ENCODE results near the gene KRT10. TPM values are rescaled to one million over a fixed set of nuclear protein-coding genes. Genes with fewer than 3 reads are reported as not detected.

Gene KRT10
- total and polyA plus RNA-seq, 9 of the 15 experiments (the other 6 are each of a cell fraction or from before 2014, with no cell fraction given): 47.0 to 179 (median 76.2) TPM

- H4K20me1 ChIP-seq (replicated peaks; ENCODE audit: control insufficient read depth, insufficient read depth, low read length): no peaks in the 10 kb centered on the region
- H3K9me3 ChIP-seq (replicated peaks; ENCODE audit: control insufficient read depth, insufficient read depth, low read depth, low read length): no peaks in the 10 kb centered on the region
- no TSS peak for BruUV-seq (replicated peaks)
- peaks cover 10% of the 10 kb centered on the region; the same call in 2 of the 3 replicates for H3K79me2 ChIP-seq (ENCODE audit: control insufficient read depth, insufficient read depth, low read length)
- 62% methylated on average over 3 of the region's 4 CpGs for WGBS (ENCODE audit: insufficient coverage, low coverage, missing lambda C conversion rate)
- no peak overlapping the region for H3K9ac ChIP-seq (ENCODE audit: insufficient read depth in 1 of 2, low read depth in 2 of 2, low read length in 2 of 2)
- no peak for FAIRE-seq
- POLR2A ChIA-PET: interaction anchor here (0.6 to 1.6 kb wide), 4 partner anchors 8 to 18 kb away, joined by 3 to 4 read pairs (median 4); no protein-coding TSS in a partner anchor
- H2AFZ ChIP-seq (ENCODE audit: low read depth, low read length): no peak overlapping the region
- no peaks in the 10 kb centered on the region for H3K9me1 ChIP-seq (ENCODE audit: control insufficient read depth, insufficient read depth, low read length)
- no peak for ATAC-seq
- peaks cover 29% of the 10 kb centered on the region for H3K36me3 ChIP-seq (ENCODE audit: control insufficient read depth, insufficient read depth, low read length)
- H3K27me3 ChIP-seq (ENCODE audit: control insufficient read depth in 2 of 2, insufficient read depth in 2 of 2, low read length in 2 of 2): no peaks in the 10 kb centered on the region
- no peak overlapping the region for H3K27ac ChIP-seq (ENCODE audit: extremely low read depth, low read depth, low read length)
- in situ Hi-C loops (cut with MboI) (no loop called here), intact Hi-C loops (cut with micrococcal nuclease) (no loop called here)
- H3K4me1 ChIP-seq (replicated peaks in 1 of 2; ENCODE audit: control insufficient read depth in 2 of 2, insufficient read depth in 2 of 2, low read length in 2 of 2): peaks cover 0 to 14% of the 10 kb centered on the region in 2 experiments; a peak in 3 of 5 replicates
- no peak overlapping the region for H3K4me3 ChIP-seq
- H3K4me2 ChIP-seq (ENCODE audit: insufficient read depth, low read length): no peak overlapping the region
- CTCF ChIA-PET (ENCODE audit: low intra/inter-chr PET ratio): no interaction called here
- no peak for DNase-seq (ENCODE audit: extremely low read depth in 1 of 4, low spot score in 3 of 4)
- peak; percentile 88 for TF ChIP-seq RBM25 (IDR thresholded peaks at IDR 0.05; ENCODE audit: low read depth, low read length, severe bottlenecking)
- no peak for TF ChIP-seq PML (IDR thresholded peaks at IDR 0.05; ENCODE audit: low read length)
- peak; percentile 53; the same call in 1 of the 2 replicates for TF ChIP-seq SMARCA5 (IDR thresholded peaks at IDR 0.05)
- no peak for TF ChIP-seq RREB1 (CRISPR knock-in tag; IDR thresholded peaks at IDR 0.05)
- TF ChIP-seq KDM1A (IDR thresholded peaks at IDR 0.05): peak in 1 of 2 experiments; percentile 45; a peak in 1 of 4 replicates
- TF ChIP-seq ADNP (tag; IDR thresholded peaks at IDR 0.05): peak; percentile 20; the same call in 1 of the 2 replicates
- TF ChIP-seq BCOR (IDR thresholded peaks at IDR 0.05): peak; percentile 94
- no peak for TF ChIP-seq ZNF717 (CRISPR knock-in tag; IDR thresholded peaks at IDR 0.05)
- no peak for TF ChIP-seq E2F8 (IDR thresholded peaks at IDR 0.05; ENCODE audit: low read depth, partially characterized antibody)
- no peak for TF ChIP-seq TCF7 (IDR thresholded peaks at IDR 0.05; ENCODE audit: borderline replicate concordance)
- TF ChIP-seq PRPF4 (IDR thresholded peaks at IDR 0.05; ENCODE audit: insufficient read depth, low read depth, low read length, poor library complexity, severe bottlenecking): no peak
- no peak for TF ChIP-seq USF1 (CRISPR knock-in tag; IDR thresholded peaks at IDR 0.05)
- TF ChIP-seq FOXO4 (CRISPR knock-in tag; IDR thresholded peaks at IDR 0.05): no peak
Measured at GRCh38 chr17:40836020-40836419, 13.6 kb upstream of the KRT10 start.
